GM21423 (cell line): ENCODE data around the gene NYAP2.

ENCODE experiments used
- ATAC-seq: cut with Tn5 transposase; IDR thresholded peaks from one replicate; pipeline ENCODE4 v1.9.1; 2021; ENCODE audit warnings: mild to moderate bottlenecking, moderate library complexity; ENCODE audit not compliant: unreplicated experiment

Gene NYAP2

DNA sequence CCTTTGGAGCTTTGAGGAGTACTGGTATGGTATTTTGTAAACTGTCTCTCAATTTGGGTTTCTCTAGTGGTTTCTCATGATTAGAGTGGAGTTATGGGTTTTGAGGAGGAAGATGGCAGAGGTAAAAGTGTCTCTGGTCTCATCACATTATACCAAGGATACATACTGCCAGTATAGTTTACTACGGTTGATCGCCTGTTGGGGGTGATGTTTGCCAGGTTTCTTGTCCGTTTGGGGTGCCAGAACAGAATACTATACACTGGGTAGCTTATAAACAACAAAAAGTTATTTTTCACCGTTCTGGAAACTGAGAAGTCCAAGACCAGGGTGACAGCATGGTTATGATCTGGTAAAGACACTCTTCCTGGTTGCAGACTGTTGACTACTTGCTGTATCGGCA is 293.7 kb downstream of the NYAP2 start:
- ATAC-seq = no peak

DNA sequence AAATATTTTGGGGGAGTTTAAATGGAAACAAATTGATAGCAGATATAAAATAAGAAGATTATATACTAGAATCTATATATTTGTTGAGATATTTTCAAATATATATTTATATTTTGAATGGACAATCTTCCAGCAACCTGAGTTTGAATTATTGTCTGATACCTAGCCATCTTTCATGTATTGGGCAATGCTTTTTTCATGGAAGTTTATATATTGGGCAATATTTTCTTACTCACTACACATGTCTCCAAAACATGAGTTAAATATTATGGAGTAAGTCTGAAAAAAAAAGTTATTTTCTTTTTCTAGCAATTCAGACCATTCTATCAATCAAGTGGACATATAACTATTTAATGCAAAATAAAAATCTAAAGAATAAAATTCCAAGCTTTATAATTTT is 295.2 kb downstream of the NYAP2 start:
- no peak for ATAC-seq

GRCh38 chr2:225697936-225698335 is 298.4 kb downstream of the NYAP2 start:
- no peak for ATAC-seq
